Naive thymus-derived CD8-positive, alpha-beta T cell (primary cell): Measurements from ENCODE around the gene KLHL20. TPM values are rescaled to one million over a fixed set of nuclear protein-coding genes. Genes with fewer than 3 reads are reported as not detected.
"Not testable (repeated sequence)": the region's sequence is repeated elsewhere in the genome, so short reads cannot be mapped to it uniquely, and the experiment has no call there.

Experiments used
- ATAC-seq, 2 donors: fragments of 150-1000 bp; cut with Tn5 transposase in 1 of 2; sonication (Bioruptor Pico), chemical (Tn5 transposase) in 1 of 2; 1 replicate in 1 of 2; 2 replicates in 1 of 2; pipeline ENCODE4 v1.10.0; 2021; ENCODE audit warnings: mild to moderate bottlenecking in 2 of 2, moderate library complexity in 2 of 2
- POLR2A ChIA-PET: fragments of 350-600 bp; sonication (Branson Sonifier 250); formaldehyde crosslinking; loops from one replicate; lab custom pipeline; 2021; ENCODE audit warnings: antibody characterized with exemption; lab: Charles Lee
- DNase-seq, 10 donors: peaks; one replicate each; pipeline versions ENCODE4 v3.0.0 to v3.0.0-alpha.2; 2020 to 2022
- H3K27ac Mint-ChIP-seq, 10 donors: one replicate each; pipeline ENCODE4 v1.8.0; 2020 to 2022; ENCODE audit warnings: mild to moderate bottlenecking in 10 of 10, mixed read lengths in 10 of 10, moderate library complexity in 4 of 10, inconsistent platforms in 1 of 10
- H3K27me3 Mint-ChIP-seq, 5 donors: one replicate each; pipeline ENCODE4 v1.8.0; 2021 to 2022; ENCODE audit warnings: mixed read lengths in 5 of 5
- H3K36me3 Mint-ChIP-seq, 3 donors: one replicate each; pipeline ENCODE4 v1.8.0; 2020 to 2022; ENCODE audit warnings: mixed read lengths in 3 of 3, mild to moderate bottlenecking in 2 of 3, inconsistent platforms in 1 of 3
- H3K4me1 Mint-ChIP-seq, 4 donors: one replicate each; pipeline ENCODE4 v1.8.0; 2021 to 2022; ENCODE audit warnings: mixed read lengths in 4 of 4
- H3K4me3 Mint-ChIP-seq, 10 donors: one replicate each; pipeline ENCODE4 v1.8.0; 2020 to 2022; ENCODE audit warnings: mild to moderate bottlenecking in 10 of 10, mixed read lengths in 10 of 10, moderate library complexity in 6 of 10, inconsistent platforms in 1 of 10
- H3K9me3 Mint-ChIP-seq, 9 donors: one replicate each; pipeline ENCODE4 v1.8.0; 2020 to 2022; ENCODE audit warnings: mixed read lengths in 9 of 9, mild to moderate bottlenecking in 3 of 9, inconsistent platforms in 1 of 9, moderate library complexity in 1 of 9
- polyA plus RNA-seq, 3 donors: library from polyadenylated mRNA; unstranded; fragments of 300-500 nt; fragmentation: Illumina TruSeq; gene quantifications; one replicate each; pipeline ENCODE4 v1.2.3, GENCODE V29; 2021
- total RNA-seq, 8 experiments: library from RNA in 2 of 8; stranded (reverse) in 2 of 8; gene quantifications; one replicate each; pipeline ENCODE4 v1.2.3 and lab custom pipeline; 2021 to 2026

Gene KLHL20
- total and polyA plus RNA-seq, 5 experiments from 2014 or later: 21.1 to 40.8 (median 27.1) TPM

GRCh38 chr1:173757666-173758065 is 42.9 kb downstream of the KLHL20 start:
- H3K27ac Mint-ChIP-seq: no peak overlapping the region
- DNase-seq: no peak
- H3K36me3 Mint-ChIP-seq: peaks cover 22 to 87% (median 66%) of the 10 kb centered on the region in 3 donors
- H3K9me3 Mint-ChIP-seq: peaks cover 0 to 14% (median 2%) of the 10 kb centered on the region in 9 donors
- no peak for ATAC-seq
- POLR2A ChIA-PET: no interaction called here
- H3K27me3 Mint-ChIP-seq: no peaks in the 10 kb centered on the region
- H3K4me3 Mint-ChIP-seq: no peak overlapping the region
- H3K4me1 Mint-ChIP-seq: peaks cover 0 to 7% (median 0%) of the 10 kb centered on the region in 4 donors

- DNase-seq: no peak
- POLR2A ChIA-PET: no interaction called here
- no peak overlapping the region for H3K4me3 Mint-ChIP-seq
- no peak for ATAC-seq
- peaks cover 22 to 86% (median 64%) of the 10 kb centered on the region in 3 donors for H3K36me3 Mint-ChIP-seq
- peaks cover 0 to 14% (median 2%) of the 10 kb centered on the region in 9 donors for H3K9me3 Mint-ChIP-seq
- no peaks in the 10 kb centered on the region for H3K27me3 Mint-ChIP-seq
- no peak overlapping the region for H3K27ac Mint-ChIP-seq
- peaks cover 0 to 7% (median 0%) of the 10 kb centered on the region in 4 donors for H3K4me1 Mint-ChIP-seq
Measured at GRCh38 chr1:173758110-173758509, 43.3 kb downstream of the KLHL20 start.

- peaks cover 0 to 16% (median 3%) of the 10 kb centered on the region in 9 donors for H3K9me3 Mint-ChIP-seq
- H3K27ac Mint-ChIP-seq: peak overlapping the region in 3 of 10 donors; percentile 7 to 54 (median 31)
- no peak overlapping the region for H3K4me3 Mint-ChIP-seq
- peaks cover 22 to 86% (median 61%) of the 10 kb centered on the region in 3 donors for H3K36me3 Mint-ChIP-seq
- POLR2A ChIA-PET: no interaction called here
- H3K27me3 Mint-ChIP-seq: no peaks in the 10 kb centered on the region
- DNase-seq: no peak
- no peak for ATAC-seq
- peaks cover 0 to 7% (median 0%) of the 10 kb centered on the region in 4 donors for H3K4me1 Mint-ChIP-seq
Measured at GRCh38 chr1:173758980-173759379, 44.2 kb downstream of the KLHL20 start.

- ATAC-seq, POLR2A ChIA-PET, H3K27ac Mint-ChIP-seq, DNase-seq, H3K4me3 Mint-ChIP-seq, H3K4me1 Mint-ChIP-seq, H3K27me3 Mint-ChIP-seq: not testable (repeated sequence)
- peaks cover 24 to 70% (median 39%) of the 10 kb centered on the region in 3 donors for H3K36me3 Mint-ChIP-seq
- peaks cover 0 to 19% (median 6%) of the 10 kb centered on the region in 9 donors for H3K9me3 Mint-ChIP-seq
Measured at GRCh38 chr1:173764331-173764730, 49.5 kb downstream of the KLHL20 start.

GRCh38 chr1:173768206-173768605 is 53.4 kb downstream of the KLHL20 start:
- POLR2A ChIA-PET: no interaction called here
- Mint-ChIP-seq H3K4me1 (peaks cover 0 to 8% (median 1%) of the 10 kb centered on the region in 4 donors), H3K27me3 (no peaks in the 10 kb centered on the region), H3K36me3 (peaks cover 11 to 67% (median 18%) of the 10 kb centered on the region in 3 donors), H3K4me3 (no peak overlapping the region), H3K27ac (peak overlapping the region in 5 of 10 donors; percentile 9 to 53 (median 10)), H3K9me3 (peaks cover 0 to 7% (median 3%) of the 10 kb centered on the region in 9 donors)
- ATAC-seq (no peak), DNase-seq (no peak)

GRCh38 chr1:173768827-173769226 is 54.0 kb downstream of the KLHL20 start:
- no peak for DNase-seq
- no peak for ATAC-seq
- POLR2A ChIA-PET: no interaction called here
- Mint-ChIP-seq H3K4me1 (peaks cover 0 to 8% (median 1%) of the 10 kb centered on the region in 4 donors), H3K9me3 (peaks cover 0 to 6% (median under 1%) of the 10 kb centered on the region in 9 donors), H3K27ac (peak overlapping the region in 9 of 10 donors; percentile 9 to 74 (median 22)), H3K36me3 (peaks cover 11 to 66% (median 17%) of the 10 kb centered on the region in 3 donors), H3K27me3 (no peaks in the 10 kb centered on the region), H3K4me3 (no peak overlapping the region)

- H3K9me3 Mint-ChIP-seq, ATAC-seq, H3K4me3 Mint-ChIP-seq, H3K4me1 Mint-ChIP-seq, H3K27me3 Mint-ChIP-seq, DNase-seq: not testable (repeated sequence)
- peak overlapping the region in 6 of 10 donors; percentile 4 to 90 (median 61) for H3K27ac Mint-ChIP-seq
- peaks cover 3 to 71% (median 15%) of the 10 kb centered on the region in 3 donors for H3K36me3 Mint-ChIP-seq
- POLR2A ChIA-PET: interaction anchor here (0.7 kb wide), 1 partner anchor 13 kb away, joined by 3 read pairs; no protein-coding TSS in a partner anchor
Measured at GRCh38 chr1:173770330-173770729, 55.5 kb downstream of the KLHL20 start.

GRCh38 chr1:173771560-173771959 is 56.8 kb downstream of the KLHL20 start:
- peaks cover 0 to 16% (median 7%) of the 10 kb centered on the region in 4 donors for H3K4me1 Mint-ChIP-seq

GRCh38 chr1:173775578-173776226 is 60.9 kb downstream of the KLHL20 start:
- POLR2A ChIA-PET: no interaction called here
- H3K36me3 Mint-ChIP-seq: peaks cover 0 to 90% (median 18%) of the 10 kb centered on the region in 3 donors
- no peaks in the 10 kb centered on the region for H3K27me3 Mint-ChIP-seq
- no peak overlapping the region for H3K4me3 Mint-ChIP-seq
- H3K27ac Mint-ChIP-seq: peak overlapping the region in 3 of 10 donors; percentile 2 to 15 (median 13)
- ATAC-seq: no peak
- H3K9me3 Mint-ChIP-seq: no peaks in the 10 kb centered on the region
- peaks cover 0 to 24% (median 7%) of the 10 kb centered on the region in 4 donors for H3K4me1 Mint-ChIP-seq
- DNase-seq: no peak

More at GRCh38 chr1:173771560-173771959, 56.8 kb downstream of the KLHL20 start:
- POLR2A ChIA-PET: no interaction called here
- no peaks in the 10 kb centered on the region for H3K9me3 Mint-ChIP-seq
- no peak for ATAC-seq
- no peaks in the 10 kb centered on the region for H3K27me3 Mint-ChIP-seq
- H3K27ac Mint-ChIP-seq: peak overlapping the region in 3 of 10 donors; percentile 20 to 34 (median 30)
- no peak for DNase-seq
- H3K36me3 Mint-ChIP-seq: peaks cover 3 to 77% (median 18%) of the 10 kb centered on the region in 3 donors
- no peak overlapping the region for H3K4me3 Mint-ChIP-seq

GRCh38 chr1:173779936-173780335 is 65.2 kb downstream of the KLHL20 start:
- H3K4me3 Mint-ChIP-seq: no peak overlapping the region

GRCh38 chr1:173784997-173785396 is 70.2 kb downstream of the KLHL20 start:
- H3K36me3 Mint-ChIP-seq: peaks cover 0 to 78% (median 31%) of the 10 kb centered on the region in 3 donors
- DNase-seq: no peak
- ATAC-seq: no peak
- H3K4me1 Mint-ChIP-seq: no peaks in the 10 kb centered on the region
- POLR2A ChIA-PET: no interaction called here
- no peaks in the 10 kb centered on the region for H3K27me3 Mint-ChIP-seq
- peak overlapping the region in 3 of 10 donors; percentile 6 to 49 (median 7) for H3K27ac Mint-ChIP-seq
- H3K9me3 Mint-ChIP-seq: no peaks in the 10 kb centered on the region
- no peak overlapping the region for H3K4me3 Mint-ChIP-seq

More at GRCh38 chr1:173779936-173780335, 65.2 kb downstream of the KLHL20 start:
- DNase-seq: no peak
- peak overlapping the region in 2 of 10 donors; percentile 21 to 66 for H3K27ac Mint-ChIP-seq
- peaks cover 0 to 24% (median 7%) of the 10 kb centered on the region in 4 donors for H3K4me1 Mint-ChIP-seq
- no peak for ATAC-seq
- no peaks in the 10 kb centered on the region for H3K27me3 Mint-ChIP-seq
- peaks cover 0 to 94% (median 30%) of the 10 kb centered on the region in 3 donors for H3K36me3 Mint-ChIP-seq
- no peaks in the 10 kb centered on the region for H3K9me3 Mint-ChIP-seq
- POLR2A ChIA-PET: no interaction called here

GRCh38 chr1:173789841-173790240 is 75.1 kb downstream of the KLHL20 start:
- POLR2A ChIA-PET: no interaction called here
- H3K27ac Mint-ChIP-seq: peak overlapping the region in 2 of 10 donors; percentile 47 to 50
- no peaks in the 10 kb centered on the region for H3K27me3 Mint-ChIP-seq
- H3K36me3 Mint-ChIP-seq: peaks cover 0 to 36% (median 12%) of the 10 kb centered on the region in 3 donors
- H3K4me3 Mint-ChIP-seq: no peak overlapping the region
- H3K4me1 Mint-ChIP-seq: peaks cover 0 to 3% (median 0%) of the 10 kb centered on the region in 4 donors
- ATAC-seq (no peak), DNase-seq (no peak)
- H3K9me3 Mint-ChIP-seq: no peaks in the 10 kb centered on the region

GRCh38 chr1:173798078-173798477 is 83.3 kb downstream of the KLHL20 start:
- H3K9me3 Mint-ChIP-seq: no peaks in the 10 kb centered on the region
- H3K4me1 Mint-ChIP-seq: no peaks in the 10 kb centered on the region
- no peak overlapping the region for H3K4me3 Mint-ChIP-seq
- DNase-seq (no peak), ATAC-seq (no peak)
- H3K27ac Mint-ChIP-seq: no peak overlapping the region
- POLR2A ChIA-PET: no interaction called here
- peaks cover 0 to 35% (median 21%) of the 10 kb centered on the region in 3 donors for H3K36me3 Mint-ChIP-seq
- H3K27me3 Mint-ChIP-seq: no peaks in the 10 kb centered on the region
